ENCODE measurements around the gene CADPS2. TPM values are rescaled to one million over a fixed set of nuclear protein-coding genes. Genes with fewer than 3 reads are reported as not detected.

The CADPS2 gene
- total RNA-seq, 1 experiment from 2014 or later: not detected

DNA sequence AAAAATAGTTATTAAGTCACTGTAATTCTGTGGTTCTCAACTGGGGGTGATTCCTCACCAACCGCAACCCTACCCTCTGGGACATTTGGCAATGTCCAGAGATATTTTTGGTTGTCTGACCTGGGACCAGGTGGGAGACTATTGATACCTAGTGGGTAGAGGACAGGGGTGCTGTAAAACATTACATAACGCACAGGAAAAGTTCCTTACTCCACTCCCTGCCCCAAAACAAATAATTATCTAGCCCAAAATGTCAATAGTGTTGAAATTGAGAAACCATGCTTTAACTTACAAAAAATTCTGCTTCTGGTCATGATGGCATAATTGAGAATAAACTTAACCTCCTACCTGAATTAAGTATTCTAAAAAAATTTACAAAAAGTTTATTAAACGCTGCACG is 404.0 kb downstream of the CADPS2 start:
- Histone ChIP-seq H3K4me3 (ENCODE audit: low read length) (no peak overlapping the region), H3K4me1 (ENCODE audit: low read length) (no peaks in the 10 kb centered on the region), H3K9ac (ENCODE audit: low read length) (no peak overlapping the region), H3K4me2 (ENCODE audit: low read depth, low read length, poor library complexity, severe bottlenecking) (no peak overlapping the region), H3K36me3 (ENCODE audit: insufficient read depth, low read length) (no peaks in the 10 kb centered on the region), H3K9me3 (ENCODE audit: low read length) (no peaks in the 10 kb centered on the region), H3K27ac (ENCODE audit: low read length) (no peak overlapping the region), H3K9me2 (replicated peaks; ENCODE audit: insufficient read depth, low read length) (no peaks in the 10 kb centered on the region), H4K20me1 (ENCODE audit: insufficient read depth, low read depth, low read length) (no peaks in the 10 kb centered on the region), H3K79me2 (ENCODE audit: low read length) (no peaks in the 10 kb centered on the region), H2AFZ (ENCODE audit: low read length) (no peak overlapping the region), H3K27me3 (ENCODE audit: low read length) (no peaks in the 10 kb centered on the region)
- DNase-seq: no peak

DNA sequence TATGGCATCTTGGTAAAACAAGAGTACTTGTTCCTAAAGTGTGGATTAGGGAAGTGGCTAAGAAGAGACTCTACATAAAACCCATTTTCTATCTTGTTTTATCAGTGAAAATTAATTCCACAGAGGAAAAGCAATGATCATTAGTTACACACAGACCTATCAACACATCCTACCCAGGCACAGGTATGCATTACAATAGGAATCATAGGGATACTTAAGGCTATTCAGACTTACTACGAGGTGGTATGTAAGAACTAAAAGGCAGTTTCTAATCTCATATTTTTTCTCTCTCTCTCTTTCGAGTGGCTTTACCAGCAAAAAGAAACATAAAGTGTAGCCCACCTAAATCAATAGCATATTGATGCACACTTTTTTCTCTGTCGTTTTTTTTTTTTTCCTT is 415.4 kb downstream of the CADPS2 start:
- DNase-seq: no peak
- H3K4me2 ChIP-seq (ENCODE audit: low read depth, low read length, poor library complexity, severe bottlenecking): no peak overlapping the region
- H3K36me3 ChIP-seq (ENCODE audit: insufficient read depth, low read length): no peaks in the 10 kb centered on the region
- H3K4me1 ChIP-seq (ENCODE audit: low read length): no peaks in the 10 kb centered on the region
- no peak overlapping the region for H3K9ac ChIP-seq (ENCODE audit: low read length)
- H4K20me1 ChIP-seq (ENCODE audit: insufficient read depth, low read depth, low read length): no peaks in the 10 kb centered on the region
- no peak overlapping the region for H3K27ac ChIP-seq (ENCODE audit: low read length)
- no peak overlapping the region for H2AFZ ChIP-seq (ENCODE audit: low read length)
- no peaks in the 10 kb centered on the region for H3K27me3 ChIP-seq (ENCODE audit: low read length)
- H3K79me2 ChIP-seq (ENCODE audit: low read length): no peaks in the 10 kb centered on the region
- H3K9me2 ChIP-seq (replicated peaks; ENCODE audit: insufficient read depth, low read length): no peaks in the 10 kb centered on the region
- no peaks in the 10 kb centered on the region for H3K9me3 ChIP-seq (ENCODE audit: low read length)
- H3K4me3 ChIP-seq (ENCODE audit: low read length): no peak overlapping the region

DNA sequence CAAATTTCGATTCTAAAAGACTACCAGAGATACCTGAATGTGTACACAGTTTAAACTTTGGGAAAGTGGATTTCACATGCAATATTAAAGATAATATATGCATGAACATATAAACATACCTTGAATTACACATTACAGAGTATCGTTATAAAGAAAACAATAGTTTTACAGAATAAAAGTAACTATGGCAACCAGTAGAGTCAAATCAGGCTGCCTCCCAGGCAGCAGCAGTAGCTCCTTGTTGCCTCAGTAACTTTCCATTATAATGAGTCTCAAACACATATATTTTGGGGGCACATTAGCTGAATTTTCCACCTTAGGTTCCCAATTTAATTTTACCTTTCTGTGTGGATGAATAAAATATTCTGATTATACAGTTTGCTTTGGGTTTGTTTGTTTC is 417.3 kb downstream of the CADPS2 start:
- no peaks in the 10 kb centered on the region for H3K9me2 ChIP-seq (replicated peaks; ENCODE audit: insufficient read depth, low read length)
- H4K20me1 ChIP-seq (ENCODE audit: insufficient read depth, low read depth, low read length): no peaks in the 10 kb centered on the region
- no peak overlapping the region for H3K4me2 ChIP-seq (ENCODE audit: low read depth, low read length, poor library complexity, severe bottlenecking)
- no peaks in the 10 kb centered on the region for H3K79me2 ChIP-seq (ENCODE audit: low read length)
- no peaks in the 10 kb centered on the region for H3K27me3 ChIP-seq (ENCODE audit: low read length)
- H3K4me3 ChIP-seq (ENCODE audit: low read length): no peak overlapping the region
- no peak overlapping the region for H3K27ac ChIP-seq (ENCODE audit: low read length)
- DNase-seq: no peak
- no peaks in the 10 kb centered on the region for H3K36me3 ChIP-seq (ENCODE audit: insufficient read depth, low read length)
- H3K9ac ChIP-seq (ENCODE audit: low read length): no peak overlapping the region
- H3K4me1 ChIP-seq (ENCODE audit: low read length): no peaks in the 10 kb centered on the region
- H2AFZ ChIP-seq (ENCODE audit: low read length): no peak overlapping the region
- H3K9me3 ChIP-seq (ENCODE audit: low read length): no peaks in the 10 kb centered on the region

DNA sequence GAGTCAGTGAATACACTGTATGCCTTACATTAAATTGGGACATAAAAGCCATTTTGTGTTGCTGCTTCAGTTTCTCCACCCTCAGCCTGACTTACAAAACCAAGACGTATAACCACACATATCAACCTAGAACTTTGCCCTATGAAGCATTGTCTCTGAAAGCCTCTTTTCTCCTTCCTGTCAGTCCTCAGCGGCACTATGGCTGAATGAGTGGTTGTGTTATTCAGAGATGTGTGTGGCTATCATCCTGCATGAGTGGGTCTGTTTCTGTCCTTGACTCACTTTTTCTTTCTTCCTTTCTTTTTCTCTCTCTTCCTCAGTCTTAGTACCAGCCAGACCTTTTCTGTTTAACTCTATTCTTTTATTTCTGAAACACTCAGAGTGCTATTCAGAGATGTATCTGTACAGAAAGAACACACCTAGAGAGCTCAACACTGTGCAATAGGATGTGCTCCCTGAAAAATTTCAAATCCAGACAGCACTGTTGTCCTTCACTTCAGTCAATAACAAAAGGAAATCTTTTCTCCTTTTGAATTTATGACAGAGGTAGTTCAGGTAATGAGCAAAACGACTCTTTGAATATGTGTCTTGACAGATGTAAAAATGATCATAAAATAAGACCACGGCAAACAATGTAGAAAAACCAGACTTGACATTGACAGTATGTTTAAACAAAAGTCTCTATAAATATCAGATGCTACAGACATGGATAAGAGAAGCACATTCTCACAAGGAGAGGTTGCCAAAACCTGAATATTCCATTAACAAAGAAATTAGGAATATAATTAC is 418.4 kb downstream of the CADPS2 start:
- Histone ChIP-seq H3K9ac (ENCODE audit: low read length) (no peak overlapping the region), H3K4me2 (ENCODE audit: low read depth, low read length, poor library complexity, severe bottlenecking) (no peak overlapping the region), H3K4me3 (ENCODE audit: low read length) (no peak overlapping the region), H3K36me3 (ENCODE audit: insufficient read depth, low read length) (no peaks in the 10 kb centered on the region), H4K20me1 (ENCODE audit: insufficient read depth, low read depth, low read length) (no peaks in the 10 kb centered on the region), H3K79me2 (ENCODE audit: low read length) (no peaks in the 10 kb centered on the region), H3K9me2 (replicated peaks; ENCODE audit: insufficient read depth, low read length) (no peaks in the 10 kb centered on the region), H3K9me3 (ENCODE audit: low read length) (no peaks in the 10 kb centered on the region), H2AFZ (ENCODE audit: low read length) (no peak overlapping the region), H3K4me1 (ENCODE audit: low read length) (no peaks in the 10 kb centered on the region), H3K27ac (ENCODE audit: low read length) (no peak overlapping the region), H3K27me3 (ENCODE audit: low read length) (no peaks in the 10 kb centered on the region)
- DNase-seq: no peak

DNA sequence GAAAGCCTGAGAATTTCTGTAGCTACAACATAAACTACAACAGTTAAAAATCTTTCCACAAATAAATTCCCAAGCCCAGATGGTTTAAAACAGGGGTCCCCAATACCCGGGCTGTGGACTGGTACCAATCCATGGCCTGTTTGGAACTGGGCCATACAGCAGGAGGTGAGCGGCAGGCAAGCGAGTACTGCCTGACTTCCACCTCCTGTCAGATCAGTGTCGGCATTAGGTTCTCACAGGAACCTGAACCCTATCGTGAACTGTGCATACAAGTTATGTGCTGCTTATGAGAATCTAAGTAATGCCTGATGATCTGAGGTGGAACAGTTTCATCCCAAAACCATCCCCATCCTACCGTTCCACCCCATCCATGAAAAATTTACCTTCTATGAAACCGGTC is 421.0 kb downstream of the CADPS2 start:
- no peaks in the 10 kb centered on the region for H3K36me3 ChIP-seq (ENCODE audit: insufficient read depth, low read length)
- DNase-seq: no peak
- no peaks in the 10 kb centered on the region for H3K27me3 ChIP-seq (ENCODE audit: low read length)
- H2AFZ ChIP-seq (ENCODE audit: low read length): no peak overlapping the region
- H3K9me2 ChIP-seq (replicated peaks; ENCODE audit: insufficient read depth, low read length): no peaks in the 10 kb centered on the region
- no peaks in the 10 kb centered on the region for H3K4me1 ChIP-seq (ENCODE audit: low read length)
- no peak overlapping the region for H3K4me3 ChIP-seq (ENCODE audit: low read length)
- H3K79me2 ChIP-seq (ENCODE audit: low read length): no peaks in the 10 kb centered on the region
- no peak overlapping the region for H3K4me2 ChIP-seq (ENCODE audit: low read depth, low read length, poor library complexity, severe bottlenecking)
- H4K20me1 ChIP-seq (ENCODE audit: insufficient read depth, low read depth, low read length): no peaks in the 10 kb centered on the region
- H3K9ac ChIP-seq (ENCODE audit: low read length): no peak overlapping the region
- H3K27ac ChIP-seq (ENCODE audit: low read length): no peak overlapping the region
- H3K9me3 ChIP-seq (ENCODE audit: low read length): no peaks in the 10 kb centered on the region

DNA sequence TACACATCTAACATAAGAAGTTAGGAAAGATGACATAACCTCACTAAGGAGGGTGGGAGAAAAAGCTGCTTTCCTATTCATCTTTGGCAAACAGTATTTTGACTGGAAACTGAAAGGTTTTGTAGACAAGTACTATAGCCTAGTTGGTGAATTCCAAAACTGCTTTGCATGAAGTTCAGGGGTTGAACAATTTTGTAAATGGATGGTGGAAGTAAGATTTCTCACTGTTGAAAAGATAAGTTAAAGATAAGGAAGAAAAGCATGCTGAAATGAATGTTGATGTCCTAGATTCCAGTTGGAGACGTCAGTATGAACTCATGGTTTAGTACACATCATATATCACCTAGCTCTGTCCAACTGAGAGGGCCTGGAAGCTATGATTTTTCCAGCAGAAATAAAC is 422.6 kb downstream of the CADPS2 start:
- no peak for DNase-seq
- Histone ChIP-seq H3K4me3 (ENCODE audit: low read length) (no peak overlapping the region), H3K9me2 (replicated peaks; ENCODE audit: insufficient read depth, low read length) (no peaks in the 10 kb centered on the region), H3K9me3 (ENCODE audit: low read length) (no peaks in the 10 kb centered on the region), H3K36me3 (ENCODE audit: insufficient read depth, low read length) (no peaks in the 10 kb centered on the region), H3K9ac (ENCODE audit: low read length) (no peak overlapping the region), H3K27me3 (ENCODE audit: low read length) (no peaks in the 10 kb centered on the region), H3K27ac (ENCODE audit: low read length) (no peak overlapping the region), H3K79me2 (ENCODE audit: low read length) (no peaks in the 10 kb centered on the region), H2AFZ (ENCODE audit: low read length) (no peak overlapping the region), H3K4me1 (ENCODE audit: low read length) (no peaks in the 10 kb centered on the region), H4K20me1 (ENCODE audit: insufficient read depth, low read depth, low read length) (no peaks in the 10 kb centered on the region), H3K4me2 (ENCODE audit: low read depth, low read length, poor library complexity, severe bottlenecking) (no peak overlapping the region)

DNA sequence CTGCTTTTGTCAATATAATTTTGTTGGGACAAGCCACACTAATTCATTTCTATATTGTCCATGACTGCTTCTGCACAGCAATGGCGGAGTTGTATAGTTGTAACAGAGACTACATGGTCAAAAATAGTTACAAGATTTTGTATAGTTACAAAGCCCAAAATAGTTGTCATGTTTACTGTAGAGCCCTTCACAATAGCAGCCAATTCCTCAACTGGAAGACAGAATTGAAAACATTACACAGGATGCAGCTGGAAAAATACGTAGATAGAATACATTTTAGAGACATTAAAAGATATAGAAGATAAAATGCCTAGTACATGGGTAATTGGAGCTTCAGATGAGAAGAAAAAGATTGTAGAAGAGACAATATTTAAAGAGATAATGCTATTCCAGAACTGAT is 425.3 kb downstream of the CADPS2 start:
- Histone ChIP-seq H3K9ac (ENCODE audit: low read length) (no peak overlapping the region), H3K36me3 (ENCODE audit: insufficient read depth, low read length) (no peaks in the 10 kb centered on the region), H4K20me1 (ENCODE audit: insufficient read depth, low read depth, low read length) (no peaks in the 10 kb centered on the region), H2AFZ (ENCODE audit: low read length) (no peak overlapping the region), H3K27ac (ENCODE audit: low read length) (no peak overlapping the region), H3K4me1 (ENCODE audit: low read length) (no peaks in the 10 kb centered on the region), H3K4me2 (ENCODE audit: low read depth, low read length, poor library complexity, severe bottlenecking) (no peak overlapping the region), H3K4me3 (ENCODE audit: low read length) (no peak overlapping the region), H3K79me2 (ENCODE audit: low read length) (no peaks in the 10 kb centered on the region), H3K9me3 (ENCODE audit: low read length) (no peaks in the 10 kb centered on the region), H3K27me3 (ENCODE audit: low read length) (no peaks in the 10 kb centered on the region), H3K9me2 (replicated peaks; ENCODE audit: insufficient read depth, low read length) (no peaks in the 10 kb centered on the region)
- no peak for DNase-seq

DNA sequence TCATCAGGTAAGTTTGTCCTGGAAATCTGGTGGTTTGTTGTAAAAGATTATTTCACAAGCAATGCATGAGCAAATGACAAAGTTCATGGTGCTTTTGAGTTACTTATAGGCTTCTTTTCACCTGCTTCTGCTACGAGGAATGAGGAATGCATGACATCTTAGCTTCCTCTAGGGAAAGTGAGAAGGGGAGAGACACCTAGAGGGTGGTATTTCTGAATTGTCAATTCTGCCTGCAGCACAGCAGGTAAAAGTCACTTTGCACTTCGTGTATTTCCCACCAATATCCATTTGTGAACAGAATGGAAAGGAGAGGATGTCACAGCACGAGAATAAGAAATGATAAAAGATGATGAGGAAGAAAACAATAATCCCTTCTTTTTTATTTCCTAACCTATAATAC is 428.3 kb downstream of the CADPS2 start:
- H3K27ac ChIP-seq (ENCODE audit: low read length): no peak overlapping the region
- no peaks in the 10 kb centered on the region for H3K36me3 ChIP-seq (ENCODE audit: insufficient read depth, low read length)
- DNase-seq: no peak
- no peak overlapping the region for H3K4me3 ChIP-seq (ENCODE audit: low read length)
- H3K4me1 ChIP-seq (ENCODE audit: low read length): no peaks in the 10 kb centered on the region
- H3K9me2 ChIP-seq (replicated peaks; ENCODE audit: insufficient read depth, low read length): no peaks in the 10 kb centered on the region
- H2AFZ ChIP-seq (ENCODE audit: low read length): no peak overlapping the region
- H3K9me3 ChIP-seq (ENCODE audit: low read length): no peaks in the 10 kb centered on the region
- no peak overlapping the region for H3K9ac ChIP-seq (ENCODE audit: low read length)
- no peaks in the 10 kb centered on the region for H4K20me1 ChIP-seq (ENCODE audit: insufficient read depth, low read depth, low read length)
- no peaks in the 10 kb centered on the region for H3K27me3 ChIP-seq (ENCODE audit: low read length)
- H3K79me2 ChIP-seq (ENCODE audit: low read length): no peaks in the 10 kb centered on the region
- no peak overlapping the region for H3K4me2 ChIP-seq (ENCODE audit: low read depth, low read length, poor library complexity, severe bottlenecking)

Data from Karpas-422 (cell line).